GM19351 (cell line): ENCODE measurements around the gene ZNF57.
"Not testable (repeated sequence)": the region's sequence is repeated elsewhere in the genome, so short reads cannot be mapped to it uniquely, and the experiment has no call there.

Experiments
- ATAC-seq: cut with Tn5 transposase; IDR thresholded peaks from one replicate; pipeline ENCODE4 v1.9.1; 2021; ENCODE audit warnings: mild to moderate bottlenecking, moderate library complexity; ENCODE audit not compliant: unreplicated experiment

ZNF57 gene

DNA sequence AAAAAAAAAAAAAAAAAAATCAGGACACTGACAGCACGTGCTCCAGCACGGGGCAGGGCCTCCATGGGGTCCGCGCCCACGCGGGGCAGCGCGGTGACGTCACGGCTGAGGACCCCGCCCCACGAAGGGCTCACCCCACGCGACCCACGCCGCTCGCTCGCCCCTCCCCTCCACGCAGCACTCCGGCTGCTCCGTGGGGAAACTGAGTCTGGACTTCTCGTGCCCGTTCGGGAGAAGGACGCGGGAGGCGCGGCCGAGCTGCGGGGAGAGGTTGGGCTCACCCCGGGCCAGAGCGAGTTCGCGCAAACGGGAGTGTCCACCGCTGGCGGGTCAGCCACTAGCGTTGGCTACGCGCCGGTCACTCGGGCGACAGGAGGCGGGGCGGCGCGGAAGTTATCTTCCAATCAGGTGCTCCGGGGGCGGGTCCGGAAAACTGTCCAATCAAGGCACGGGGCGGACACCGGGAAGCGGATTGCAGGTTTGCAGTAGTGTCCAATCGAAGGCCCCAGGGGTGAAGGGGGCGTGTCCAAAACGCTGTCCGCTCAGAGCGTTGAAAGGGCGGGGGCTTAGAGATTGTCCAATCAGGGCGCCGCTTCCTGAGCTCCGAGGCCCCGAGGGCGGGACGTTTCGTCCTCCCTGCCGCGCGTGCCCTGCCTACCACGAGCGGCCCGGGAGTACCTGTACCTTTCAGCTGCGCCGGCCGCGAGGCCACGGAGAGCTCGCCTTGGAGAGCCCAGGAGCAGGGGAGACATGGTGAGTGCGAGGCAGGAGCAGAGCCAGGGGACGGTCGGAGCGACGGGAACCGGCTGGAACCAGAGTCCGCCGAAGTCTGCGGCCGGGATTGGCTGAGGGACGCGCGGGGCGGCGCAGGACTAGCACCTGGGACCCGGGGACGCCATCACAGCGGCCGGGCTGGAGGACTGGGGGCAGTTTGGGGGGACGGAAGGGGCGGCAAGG lies at the start of gene ZNF57:
Gene ZNF57 (plus strand): TSS at position 633 of the 957 bp plus-strand sequence. CDS start 118 bp downstream, at position 751.
- ATAC-seq: peak; percentile 98

GRCh38 chr19:2852598-2852997 lies 48.1 kb upstream of the ZNF57 start:
- no peak for ATAC-seq

DNA sequence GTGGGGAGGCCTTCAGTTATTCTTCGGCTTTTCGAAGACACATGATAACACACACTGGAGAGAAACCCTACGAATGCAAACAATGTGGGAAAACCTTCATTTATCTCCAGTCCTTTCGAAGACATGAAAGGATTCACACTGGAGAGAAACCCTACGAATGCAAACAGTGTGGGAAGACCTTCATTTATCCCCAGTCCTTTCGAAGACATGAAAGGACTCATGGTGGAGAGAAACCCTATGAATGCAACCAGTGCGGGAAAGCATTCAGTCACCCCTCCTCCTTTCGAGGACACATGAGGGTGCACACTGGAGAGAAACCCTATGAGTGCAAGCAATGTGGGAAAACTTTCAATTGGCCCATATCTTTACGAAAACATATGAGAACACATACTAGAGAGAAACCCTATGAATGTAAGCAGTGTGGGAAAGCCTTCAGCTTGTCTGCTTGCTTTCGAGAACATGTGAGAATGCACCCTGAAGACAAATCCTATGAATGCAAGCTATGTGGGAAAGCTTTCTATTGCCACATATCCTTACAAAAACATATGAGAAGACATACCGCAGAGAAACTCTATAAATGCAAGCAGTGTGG lies 47.6 kb upstream of the ZNF57 start:
- no peak for ATAC-seq

- no peak for ATAC-seq
Measured at GRCh38 chr19:2854849-2855248, 45.9 kb upstream of the ZNF57 start.

DNA sequence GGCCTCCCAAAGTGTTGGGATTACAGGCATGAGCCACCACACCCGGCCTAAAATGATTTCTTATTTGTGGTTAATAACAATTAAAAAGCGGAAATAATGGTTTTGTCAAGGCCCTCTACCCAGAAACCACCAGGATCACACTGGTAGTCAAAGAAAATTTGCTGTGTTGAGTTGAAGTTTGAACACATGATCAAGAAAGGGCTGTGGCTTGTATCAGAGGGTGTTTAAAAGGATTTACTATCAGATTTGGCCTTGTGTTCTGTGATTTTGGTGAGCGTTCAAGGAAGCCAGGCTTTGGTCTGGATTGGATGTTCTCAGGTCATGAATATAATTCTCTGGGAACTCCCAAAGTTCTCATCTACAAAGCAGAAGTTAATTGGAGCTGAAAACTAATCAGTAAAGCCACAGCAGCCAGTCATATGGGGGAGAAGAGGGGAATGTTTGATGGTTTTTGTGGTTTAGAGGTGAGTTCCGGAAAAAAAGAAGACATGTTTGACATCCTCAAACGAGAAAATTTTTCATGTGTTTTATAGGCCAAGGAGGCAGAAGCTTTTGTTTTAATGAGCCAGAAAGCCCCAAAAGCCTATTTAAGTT lies 44.2 kb upstream of the ZNF57 start:
- ATAC-seq: no peak

DNA sequence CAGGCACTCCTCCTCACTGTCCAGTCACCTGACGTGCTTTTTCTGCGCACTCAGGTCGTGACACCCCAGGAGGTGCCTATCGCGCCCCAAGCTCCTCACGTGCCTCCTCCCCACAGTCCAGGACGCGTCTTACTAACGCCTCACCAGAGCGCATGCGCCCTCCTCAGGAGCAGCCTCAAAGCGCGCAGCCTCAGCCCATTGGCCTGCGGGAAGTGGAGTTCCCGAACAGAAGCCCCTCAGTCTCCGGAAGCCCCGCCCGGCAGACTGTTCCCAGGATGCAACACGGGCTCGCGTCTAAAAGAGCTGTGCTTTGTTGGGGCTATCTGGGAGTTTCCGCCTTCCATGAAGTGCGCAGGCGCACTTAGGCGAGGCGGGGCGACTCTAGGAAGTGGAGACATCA lies 41.9 kb upstream of the ZNF57 start:
- ATAC-seq: no peak

DNA sequence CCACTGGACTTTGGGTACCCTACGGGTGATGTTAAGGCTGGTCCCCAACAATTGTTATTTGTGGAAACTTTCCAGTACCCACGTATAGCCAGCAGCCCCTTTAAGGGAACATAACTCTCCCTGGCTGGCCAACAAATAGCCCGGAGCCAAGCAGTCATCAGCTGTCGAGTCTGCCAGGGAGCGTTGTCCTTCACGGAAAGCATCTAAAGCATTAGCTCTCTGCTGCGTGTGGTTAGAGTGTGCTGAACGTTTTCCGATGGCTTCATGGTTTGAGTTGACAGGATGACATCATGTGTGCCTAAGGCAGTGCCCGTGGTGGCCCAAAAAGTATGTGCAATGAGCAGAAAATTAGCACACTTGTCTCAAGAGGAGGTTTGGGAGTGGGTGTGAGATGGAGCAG lies 36.9 kb upstream of the ZNF57 start:
- no peak for ATAC-seq

DNA sequence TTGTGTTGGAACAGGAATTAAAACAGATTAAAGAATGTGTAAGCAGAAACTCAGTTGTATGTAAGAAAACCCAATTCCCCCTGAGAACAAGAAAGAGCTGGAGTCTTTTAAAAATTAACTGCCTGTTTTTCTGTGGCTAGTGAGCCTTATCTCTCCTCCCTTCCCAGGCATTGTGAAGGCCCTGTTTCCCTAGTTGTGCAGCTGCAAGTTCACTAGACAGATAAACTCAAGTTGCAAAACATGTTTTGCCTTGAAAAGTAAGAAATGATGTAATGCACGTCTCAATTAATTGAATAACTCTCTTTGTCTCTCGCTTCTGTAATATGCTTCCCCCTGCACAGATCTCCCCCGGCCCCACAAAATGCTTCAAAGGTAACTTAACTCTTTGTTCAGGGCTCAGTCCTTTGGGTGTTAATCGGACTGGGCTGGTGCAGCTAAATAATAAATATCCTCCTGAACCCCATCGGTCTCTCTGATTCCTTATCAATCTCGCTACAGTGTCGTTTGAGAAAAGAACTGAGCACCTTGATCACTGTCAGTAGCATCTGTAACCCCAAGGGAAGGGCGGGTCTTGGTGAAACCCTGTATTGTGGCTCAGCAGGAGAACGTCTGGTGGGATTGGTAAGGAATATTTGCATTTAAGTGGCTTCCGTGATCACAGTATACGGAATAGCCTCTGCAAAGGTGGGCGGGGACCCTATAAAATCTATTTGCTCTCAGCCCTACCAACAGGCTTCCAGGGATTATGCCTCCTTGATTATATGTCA lies 35.2 kb upstream of the ZNF57 start:
- no peak for ATAC-seq

DNA sequence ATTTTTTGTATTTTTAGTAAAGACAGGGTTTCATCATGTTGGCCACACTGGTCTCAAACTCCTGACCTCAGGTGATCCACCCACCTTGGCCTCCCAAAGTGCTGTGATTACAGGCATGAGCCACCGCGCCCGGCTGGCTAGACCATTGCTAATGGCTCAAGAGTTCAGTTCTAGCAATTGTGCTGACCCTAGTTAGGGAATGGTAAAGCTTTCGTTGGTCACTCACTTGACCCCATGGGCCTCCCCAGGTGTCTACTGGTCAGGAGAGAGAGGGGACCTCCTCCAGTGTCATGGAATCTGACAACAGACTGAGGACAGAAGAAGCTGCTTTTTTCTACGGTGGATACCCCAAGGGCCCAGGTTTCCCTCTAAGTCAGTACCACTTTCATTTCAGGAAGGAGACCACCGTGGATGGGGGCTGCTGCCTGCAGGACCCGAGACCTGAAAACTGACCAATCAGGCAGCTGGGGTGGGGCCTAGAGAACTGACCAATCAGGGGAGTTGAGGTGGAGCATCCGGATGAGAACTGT lies 34.2 kb upstream of the ZNF57 start:
- no peak for ATAC-seq

DNA sequence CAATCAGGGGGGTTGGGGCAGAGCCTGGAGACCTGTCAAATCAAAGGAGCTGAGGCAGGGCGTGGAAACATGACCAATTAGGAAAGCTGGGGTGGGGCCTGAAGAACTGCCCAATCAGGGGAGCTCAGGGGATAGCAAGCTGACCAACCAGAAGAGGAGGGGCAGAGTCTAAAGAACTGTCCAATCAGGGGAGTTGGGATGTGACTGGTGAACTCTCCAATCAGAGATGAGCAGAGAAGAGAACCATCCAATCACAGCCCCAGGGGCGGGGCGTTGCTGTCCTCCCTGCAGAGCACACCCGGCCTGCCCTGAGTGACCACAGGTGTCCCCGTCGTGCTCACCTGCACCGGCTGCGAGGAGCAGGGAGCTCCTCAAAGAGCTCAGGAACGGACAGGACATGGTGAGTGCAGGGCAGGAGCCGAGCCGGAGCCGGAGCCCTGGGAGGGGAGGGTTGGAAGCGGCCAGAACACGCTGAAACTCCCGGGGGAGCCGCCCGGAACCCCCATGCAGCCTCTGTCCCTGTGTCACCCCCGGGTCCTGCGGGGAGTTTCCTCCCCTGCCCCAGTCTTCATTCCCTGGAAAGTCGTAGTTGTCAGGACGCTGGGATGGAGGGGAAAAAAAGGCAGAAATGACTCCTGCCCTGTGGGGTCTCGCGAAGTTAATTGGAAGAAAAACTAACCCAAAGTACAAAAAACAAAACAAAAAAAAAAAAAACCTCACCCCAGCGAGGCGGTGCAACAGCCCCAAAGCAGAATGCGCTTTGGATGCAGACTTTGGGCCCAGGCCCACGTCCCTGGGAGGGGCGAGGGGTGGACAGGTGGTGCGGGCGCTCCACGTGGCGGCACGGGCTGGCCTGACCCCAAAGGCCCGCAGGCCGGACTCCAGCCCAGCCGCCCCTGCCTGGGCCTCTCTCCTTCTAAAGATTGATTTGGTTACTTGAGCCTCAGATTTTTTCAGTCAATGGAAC lies 33.4 kb upstream of the ZNF57 start, which contains the start of gene ZNF556:
Gene ZNF556 (plus strand): TSS at position 311 of the 967 bp plus-strand sequence. CDS start 87 bp downstream, at position 398.
- ATAC-seq: no peak

DNA sequence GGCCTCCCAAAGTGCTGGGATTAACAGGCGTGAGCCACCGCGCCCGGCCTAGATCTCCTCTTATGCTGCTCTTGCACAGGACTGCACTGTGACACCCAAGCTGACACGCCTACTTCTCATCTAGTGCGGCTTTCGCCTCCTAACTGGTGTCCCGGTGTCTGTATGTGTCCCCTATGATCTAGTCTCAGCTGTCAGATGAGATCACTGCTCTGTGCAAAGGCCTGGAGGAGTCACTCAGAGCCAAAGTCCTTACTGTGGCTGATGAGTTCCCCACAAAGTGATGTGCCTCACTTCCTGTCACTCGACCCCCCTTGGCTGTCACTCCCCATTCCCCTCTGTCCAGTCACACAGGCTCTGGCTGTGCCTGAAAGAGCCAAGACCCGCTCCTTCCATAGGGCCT lies 31.1 kb upstream of the ZNF57 start:
- no peak for ATAC-seq

- ATAC-seq: not testable (repeated sequence)
Measured at GRCh38 chr19:2872175-2872574, 28.6 kb upstream of the ZNF57 start.

DNA sequence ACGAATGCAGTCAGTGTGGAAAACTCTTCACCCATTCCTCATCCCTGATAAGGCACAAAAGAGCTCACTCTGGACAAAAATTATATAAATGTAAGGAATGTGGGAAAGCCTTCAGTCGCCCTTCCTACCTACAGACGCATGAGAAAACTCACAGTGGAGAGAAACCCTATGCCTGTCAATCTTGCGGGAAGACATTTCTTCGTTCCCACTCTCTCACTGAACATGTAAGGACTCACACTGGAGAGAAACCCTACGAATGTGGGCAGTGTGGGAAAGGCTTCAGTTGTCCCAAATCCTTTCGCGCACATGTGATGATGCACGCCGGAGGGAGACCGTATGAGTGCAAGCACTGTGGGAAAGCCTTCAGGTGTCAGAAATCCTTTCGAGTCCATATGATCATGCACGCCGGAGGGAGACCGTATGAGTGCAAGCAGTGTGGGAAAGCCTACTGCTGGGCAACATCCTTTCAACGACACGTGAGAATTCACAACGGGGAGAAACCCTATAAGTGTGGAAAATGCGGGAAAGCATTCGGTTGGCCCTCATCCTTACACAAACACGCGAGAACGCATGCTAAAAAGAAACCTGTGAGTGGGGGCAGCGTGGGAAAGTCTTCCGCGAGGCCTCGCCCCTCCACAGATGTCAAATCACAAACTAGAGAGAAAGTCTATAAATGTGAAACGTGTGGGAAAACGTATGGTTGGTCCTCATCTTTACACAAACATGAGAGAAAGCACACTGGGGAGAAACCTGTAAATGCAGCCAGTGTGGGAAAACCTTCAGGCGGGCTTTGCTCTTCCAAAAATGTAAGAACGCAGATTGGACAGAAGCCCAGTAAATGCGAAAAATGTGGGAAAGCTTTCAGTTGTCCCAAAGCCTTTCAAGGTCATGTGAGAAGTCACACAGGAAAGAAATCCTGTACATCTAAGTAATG lies 23.1 kb upstream of the ZNF57 start:
- ATAC-seq: no peak

- no peak for ATAC-seq
Measured at GRCh38 chr19:2883686-2884439, 16.9 kb upstream of the ZNF57 start.

- no peak for ATAC-seq
Measured at GRCh38 chr19:2885736-2886135, 15.0 kb upstream of the ZNF57 start.

GRCh38 chr19:2887391-2887914 lies 13.3 kb upstream of the ZNF57 start:
- no peak for ATAC-seq

DNA sequence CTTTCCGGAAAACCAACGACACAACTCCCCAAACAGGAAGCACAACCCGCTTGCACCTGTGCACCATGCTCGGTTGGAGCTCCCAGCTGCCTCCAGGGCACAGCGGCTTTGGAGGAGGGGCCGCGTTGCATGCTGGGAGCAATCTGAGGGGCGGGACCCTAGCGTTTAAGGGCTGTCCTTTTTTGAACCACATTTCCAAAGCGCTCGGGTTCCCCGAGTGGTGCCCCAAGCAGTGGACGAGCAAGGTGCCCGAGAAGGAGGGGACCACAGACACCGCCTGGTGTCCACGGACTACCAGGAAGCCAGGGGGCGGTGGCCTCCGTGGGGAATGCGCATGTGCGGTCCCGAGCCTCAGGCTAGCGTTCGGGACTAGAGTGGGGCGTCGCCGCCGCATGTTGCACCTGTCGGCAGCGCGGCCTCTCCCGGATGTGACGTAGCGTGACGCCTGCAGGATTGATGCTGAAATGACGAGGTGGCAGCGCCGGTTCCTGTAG lies 11.9 kb upstream of the ZNF57 start:
- no peak for ATAC-seq
